GM18951 (cell line): ENCODE measurements around the gene SUZ12.
"Not testable (repeated sequence)": the region's sequence is repeated elsewhere in the genome, so short reads cannot be mapped to it uniquely, and the experiment has no call there.

Experiments used
- POLR2A ChIP-seq: IDR thresholded peaks from 4 replicates; pipeline ENCODE4 v1.6.1; 2011; ENCODE audit warnings: mild to moderate bottlenecking; ENCODE audit not compliant: insufficient read length, insufficient read depth; ENCODE audit errors: extremely low read depth
- in situ Hi-C: fragments of 300-500 bp; cut with MboI; formaldehyde crosslinking; loops from one replicate; pipeline ENCODE4 v1.12.0; 2022; ENCODE audit warnings: low sequenced_read_pairs, mixed read lengths, inconsistent platforms; ENCODE audit not compliant: unreplicated experiment

Gene SUZ12

GRCh38 chr17:31936615-31937609, at the start of gene SUZ12:
SUZ12 (plus strand) TSS chr17:31937007; CDS start chr17:31937247, 240 bp downstream.
- TF ChIP-seq POLR2A, result peak; percentile 72
- in situ Hi-C loops, result loop anchor here (5.0 kb wide), 1 partner anchor 1205 kb away; no protein-coding TSS in a partner anchor

- in situ Hi-C loops, result no loop called here
Measured at GRCh38 chr17:31888124-31888523, 48.7 kb upstream of the SUZ12 start.

GRCh38 chr17:31900877-31901276, 35.9 kb upstream of the SUZ12 start:
- TF ChIP-seq POLR2A, result no peak
- in situ Hi-C loops, result no loop called here

More at GRCh38 chr17:31888124-31888523, 48.7 kb upstream of the SUZ12 start:
- no peak for TF ChIP-seq POLR2A

- in situ Hi-C loops, result no loop called here
- no peak for TF ChIP-seq POLR2A
Measured at GRCh38 chr17:31902693-31903092, 34.1 kb upstream of the SUZ12 start.

- in situ Hi-C loops, result no loop called here
- TF ChIP-seq POLR2A, result no peak
Measured at GRCh38 chr17:31903401-31903800, 33.4 kb upstream of the SUZ12 start.

- in situ Hi-C loops, result no loop called here
- TF ChIP-seq POLR2A, result no peak
Measured at GRCh38 chr17:31907342-31907962, 29.4 kb upstream of the SUZ12 start.

- TF ChIP-seq POLR2A, result no peak
- in situ Hi-C loops, result no loop called here
Measured at GRCh38 chr17:31908386-31908785, 28.4 kb upstream of the SUZ12 start.

- in situ Hi-C loops, result not testable (repeated sequence)
Measured at GRCh38 chr17:31912705-31913104, 24.1 kb upstream of the SUZ12 start.

- no peak for TF ChIP-seq POLR2A
- in situ Hi-C loops, result no loop called here
Measured at GRCh38 chr17:31915456-31916100, 21.2 kb upstream of the SUZ12 start.

- in situ Hi-C loops, result no loop called here
- TF ChIP-seq POLR2A, result no peak
Measured at GRCh38 chr17:31916491-31917064, 20.2 kb upstream of the SUZ12 start.

GRCh38 chr17:31917065-31917529, 19.7 kb upstream of the SUZ12 start:
- no peak for TF ChIP-seq POLR2A
- in situ Hi-C loops, result no loop called here

GRCh38 chr17:31917721-31918120, 19.1 kb upstream of the SUZ12 start:
- in situ Hi-C loops, result not testable (repeated sequence)

GRCh38 chr17:31918701-31919128, 18.1 kb upstream of the SUZ12 start:
- in situ Hi-C loops, result no loop called here

More at GRCh38 chr17:31918701-31919128, 18.1 kb upstream of the SUZ12 start:
- no peak for TF ChIP-seq POLR2A
